Left colon (tissue), 2 donors: ENCODE measurements around the gene BTNL3. TPM values are rescaled to one million over a fixed set of nuclear protein-coding genes. Genes with fewer than 3 reads are reported as not detected.
"Not testable (repeated sequence)": the region's sequence is repeated elsewhere in the genome, so short reads cannot be mapped to it uniquely, and the experiment has no call there.

Experiments
- ATAC-seq: fragments of 200-7000 bp; cut with Tn5 transposase; one replicate; pipeline ENCODE4 v1.9.1; 2020; ENCODE audit warnings: mild to moderate bottlenecking, moderate library complexity
- DNase-seq, 2 donors: peaks; one replicate each; pipeline ENCODE4 v3.0.0-alpha.2; 2020
- intact Hi-C, 2 donors: fragments of 100-400 bp; cut with DNase I in 1 of 2; cut with micrococcal nuclease in 1 of 2; formaldehyde crosslinking; loops; one replicate each; pipeline versions ENCODE4 v1.11.2 to v1.14.0; 2022; cut with DNase I, micrococcal nuclease
- microRNA-seq, 2 donors: library from miRNA; unstranded; fragments of <30 nt; microRNA quantifications; one replicate each; pipeline versions ENCODE4 v1.1.0 to v1.2.0, GENCODE V29; 2020
- total RNA-seq, 2 donors: library from RNA; stranded (reverse); fragmentation: NEBNext Ultra II Directional; extraction: Animal tissue kit (Norgen Biotek cat#: 25700); gene quantifications; one replicate each; pipeline ENCODE4 v1.2.1, GENCODE V29; 2021
- donor health status: DM: no; HTN: no; CAD: no.
- donor health status: DM: yes; HTN: yes; CAD: no.

BTNL3 gene
- total RNA-seq, 2 donors from 2014 or later, result 20.5 to 130 TPM

DNA sequence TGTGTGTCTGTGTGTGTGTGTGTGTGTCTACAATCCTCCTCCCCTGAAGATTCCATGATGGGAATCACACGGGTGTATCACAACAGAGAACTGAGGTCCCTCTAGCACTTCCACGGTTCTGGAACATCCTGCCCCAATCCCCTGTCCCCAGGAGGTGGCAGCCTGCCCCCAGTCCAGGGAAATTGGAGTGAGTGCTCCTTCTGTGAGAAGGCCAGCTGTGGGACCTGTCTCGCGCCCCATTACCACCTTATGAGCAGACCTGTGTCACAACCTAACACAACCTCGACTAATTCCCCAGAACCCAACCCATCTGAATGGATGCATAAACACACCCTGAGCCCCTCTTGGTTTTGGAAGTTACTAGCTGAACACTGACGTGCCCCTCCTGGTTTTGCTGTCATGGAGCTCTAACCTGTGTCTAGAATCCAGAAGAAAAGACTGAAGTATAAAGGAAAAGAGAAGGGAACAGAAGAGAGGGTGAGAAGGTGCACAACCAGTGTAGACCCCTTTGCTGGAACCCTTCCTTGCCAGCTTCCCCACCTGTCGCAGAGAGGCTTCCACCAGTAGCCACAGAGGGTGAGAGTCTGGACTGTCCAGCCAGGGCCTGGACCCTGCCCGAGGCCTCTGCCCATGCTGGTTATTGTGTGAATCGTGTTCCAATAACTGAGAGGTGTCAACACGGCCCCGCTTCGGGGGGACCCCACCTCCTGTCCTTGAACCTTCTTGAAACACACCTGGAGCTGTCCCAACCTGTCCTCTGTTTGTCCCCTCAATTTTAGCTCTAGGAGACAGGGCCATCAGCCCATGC, 54.8 kb downstream of the BTNL3 start:
- intact Hi-C loops, result no loop called here
- DNase-seq, result no peak
- no peak for ATAC-seq

DNA sequence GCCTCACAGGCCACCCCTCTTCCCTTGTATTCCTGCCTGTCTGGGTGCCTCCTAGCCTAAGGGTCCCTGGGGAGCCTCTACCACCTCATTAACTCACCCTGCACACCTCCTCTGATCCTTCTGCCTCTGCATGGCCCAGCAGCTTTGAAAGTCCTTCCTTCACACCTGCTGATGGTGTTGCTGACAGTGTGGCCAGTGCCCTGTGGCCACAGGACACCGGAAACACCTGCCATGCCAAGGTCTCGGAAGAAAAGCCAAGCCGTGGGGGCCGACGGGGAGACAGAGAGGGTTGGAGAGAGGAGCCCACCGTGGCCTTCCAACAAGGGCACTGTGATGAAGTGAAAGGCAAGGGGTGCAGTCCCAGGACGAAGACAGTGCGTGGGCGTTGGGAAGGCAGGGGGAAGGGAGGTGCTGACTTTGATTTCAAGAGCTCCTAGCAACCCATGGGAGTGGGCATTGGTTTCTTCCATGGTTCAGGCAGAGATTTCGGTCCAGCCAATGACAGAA, 55.5 kb downstream of the BTNL3 start:
- intact Hi-C loops, result no loop called here
- DNase-seq, result no peak
- no peak for ATAC-seq

- intact Hi-C loops, result no loop called here
- no peak for DNase-seq
- no peak for ATAC-seq
Observed at GRCh38 chr5:181044662-181045305, 56.1 kb downstream of the BTNL3 start.

- intact Hi-C loops, result no loop called here
- no peak for DNase-seq
- no peak for ATAC-seq
Observed at GRCh38 chr5:181045316-181045715, 56.7 kb downstream of the BTNL3 start.

- DNase-seq, intact Hi-C loops, ATAC-seq: not testable (repeated sequence)
Observed at GRCh38 chr5:181045857-181046256, 57.2 kb downstream of the BTNL3 start.

DNA sequence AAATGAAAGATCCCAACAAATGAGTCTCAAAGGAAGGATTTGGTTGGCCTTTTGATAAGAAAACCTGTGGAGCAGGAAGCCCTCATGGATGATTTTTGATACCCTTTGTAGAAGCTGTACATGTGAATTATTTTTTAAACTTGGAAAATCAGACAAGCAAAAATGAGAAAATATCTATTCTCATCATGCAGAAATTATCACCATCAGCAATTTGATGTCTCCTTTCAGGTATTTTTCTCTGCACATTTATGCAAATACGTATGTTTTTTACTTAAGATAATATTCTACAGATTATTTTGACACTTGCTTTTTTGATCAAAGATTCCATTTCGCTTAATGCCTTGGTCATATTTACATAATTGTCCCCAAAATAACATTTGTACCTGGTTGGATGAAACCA, 58.6 kb downstream of the BTNL3 start:
- DNase-seq (no peak), ATAC-seq (no peak)
- intact Hi-C loops, result no loop called here

GRCh38 chr5:181047921-181048320, 59.3 kb downstream of the BTNL3 start:
- no peak for DNase-seq

DNA sequence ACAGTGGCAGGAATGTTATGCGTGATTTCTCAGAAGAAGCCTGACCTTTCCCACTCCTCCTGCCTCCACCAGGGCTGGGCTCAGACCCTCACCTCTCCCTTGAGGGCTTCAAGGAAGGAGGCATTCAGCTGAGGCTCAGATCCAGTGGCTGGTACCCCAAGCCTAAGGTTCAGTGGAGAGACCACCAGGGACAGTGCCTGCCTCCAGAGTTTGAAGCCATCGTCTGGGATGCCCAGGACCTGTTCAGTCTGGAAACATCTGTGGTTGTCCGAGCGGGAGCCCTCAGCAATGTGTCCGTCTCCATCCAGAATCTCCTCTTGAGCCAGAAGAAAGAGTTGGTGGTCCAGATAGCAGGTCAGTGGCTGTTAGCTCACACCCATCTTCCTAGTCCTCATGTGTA, 61.4 kb downstream of the BTNL3 start:
- DNase-seq (no peak), ATAC-seq (no peak)
- intact Hi-C loops, result no loop called here

More at GRCh38 chr5:181047921-181048320, 59.3 kb downstream of the BTNL3 start:
- no peak for ATAC-seq
- intact Hi-C loops, result no loop called here

DNA sequence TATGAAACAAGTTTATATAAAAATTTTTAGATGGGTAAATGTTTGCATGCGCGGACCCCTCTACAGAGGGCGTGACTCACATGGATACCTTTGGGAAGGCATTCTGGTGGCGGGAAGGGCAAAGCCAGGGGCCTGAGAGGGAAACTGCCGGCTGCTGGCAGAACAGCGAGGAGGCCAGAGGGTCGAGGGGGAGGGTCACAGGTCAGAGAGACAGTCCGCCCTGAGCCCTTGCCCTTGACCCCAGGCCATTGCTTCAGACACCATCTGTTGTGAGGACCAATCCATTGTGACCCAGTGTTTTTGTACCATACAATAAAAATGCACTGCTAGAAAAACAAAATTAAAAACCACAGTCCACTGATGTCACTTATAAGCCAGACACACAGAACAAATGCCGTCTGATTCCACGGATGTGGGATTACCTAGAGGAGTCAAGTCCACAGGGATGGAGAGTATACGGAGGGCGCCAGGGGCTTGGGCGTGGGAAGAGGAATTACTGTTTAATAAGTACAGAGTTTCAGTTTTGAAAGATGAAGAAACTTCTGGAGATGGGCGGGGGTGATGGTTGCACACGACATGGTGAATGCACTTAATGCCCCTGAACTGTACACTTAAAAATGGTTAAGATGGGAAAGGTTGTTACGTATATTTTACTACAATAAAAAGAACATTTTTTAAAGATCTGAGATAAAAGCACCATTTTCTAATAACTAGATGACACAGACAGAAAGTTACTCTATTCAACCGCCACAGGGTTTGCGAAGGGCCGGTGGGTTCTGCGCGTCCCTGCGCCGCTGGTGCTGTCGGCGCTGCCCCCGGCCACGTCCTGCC, 63.4 kb downstream of the BTNL3 start:
- ATAC-seq (no peak), DNase-seq (no peak)
- intact Hi-C loops, result no loop called here

- ATAC-seq, result peak; percentile 83
- peak in 1 of 2 donors; percentile 37 for DNase-seq
- intact Hi-C loops, result no loop called here
Observed at GRCh38 chr5:181052672-181053487, 64.2 kb downstream of the BTNL3 start.

DNA sequence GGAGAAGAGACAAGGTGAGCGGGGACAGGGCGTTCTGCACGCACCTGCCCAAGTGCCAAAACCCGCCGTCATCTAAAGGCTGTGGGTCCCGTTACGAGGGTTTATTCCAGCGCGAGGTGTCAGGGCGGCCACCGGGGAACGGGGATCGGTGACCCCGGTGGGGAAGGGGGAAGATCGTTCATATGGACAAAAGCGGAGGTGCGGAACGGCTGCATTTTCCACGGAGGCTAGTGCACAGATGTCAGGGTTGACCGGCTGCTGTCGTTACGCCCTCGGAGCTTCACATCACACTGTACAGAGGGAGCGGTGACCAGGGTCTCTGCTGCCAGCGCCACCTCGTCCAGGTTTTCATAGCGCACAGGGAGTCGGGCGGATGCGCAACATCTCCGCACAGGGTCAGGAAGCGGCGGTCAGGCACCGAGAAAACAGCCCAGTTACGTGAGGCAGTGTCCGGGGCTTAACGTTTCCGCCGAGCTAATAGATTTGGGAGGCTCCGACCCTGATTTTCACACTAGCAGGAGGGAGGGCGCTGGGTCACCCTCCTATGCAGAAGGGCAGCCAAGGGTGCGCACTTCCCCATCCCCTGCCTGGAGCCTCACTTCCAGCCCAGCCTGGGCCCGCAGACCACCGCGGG, 65.0 kb downstream of the BTNL3 start:
- DNase-seq (peak in 1 of 2 donors; percentile 11), ATAC-seq (peak; percentile 41)
- intact Hi-C loops, result no loop called here

DNA sequence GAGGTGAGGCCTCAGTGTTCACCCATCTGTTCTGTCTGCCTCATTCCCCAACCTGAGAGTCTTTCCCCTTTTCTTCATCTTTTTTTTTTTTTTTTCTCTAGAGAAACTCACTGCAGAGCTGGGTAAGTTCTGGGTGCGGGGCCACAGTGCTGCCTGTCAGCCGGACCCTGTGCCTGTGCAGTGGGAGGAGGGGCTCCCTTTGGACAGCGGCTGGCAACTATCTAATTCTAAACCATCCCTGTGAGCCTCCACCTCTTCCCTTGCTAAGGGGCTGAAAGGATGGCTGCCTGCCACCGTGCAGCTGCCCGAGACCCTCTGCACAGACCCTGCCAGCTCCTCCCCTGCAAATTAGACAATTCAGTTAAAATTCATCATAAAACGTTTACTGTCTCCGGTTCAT, 65.5 kb downstream of the BTNL3 start:
- ATAC-seq, result no peak
- intact Hi-C loops, result no loop called here
- DNase-seq, result no peak

DNA sequence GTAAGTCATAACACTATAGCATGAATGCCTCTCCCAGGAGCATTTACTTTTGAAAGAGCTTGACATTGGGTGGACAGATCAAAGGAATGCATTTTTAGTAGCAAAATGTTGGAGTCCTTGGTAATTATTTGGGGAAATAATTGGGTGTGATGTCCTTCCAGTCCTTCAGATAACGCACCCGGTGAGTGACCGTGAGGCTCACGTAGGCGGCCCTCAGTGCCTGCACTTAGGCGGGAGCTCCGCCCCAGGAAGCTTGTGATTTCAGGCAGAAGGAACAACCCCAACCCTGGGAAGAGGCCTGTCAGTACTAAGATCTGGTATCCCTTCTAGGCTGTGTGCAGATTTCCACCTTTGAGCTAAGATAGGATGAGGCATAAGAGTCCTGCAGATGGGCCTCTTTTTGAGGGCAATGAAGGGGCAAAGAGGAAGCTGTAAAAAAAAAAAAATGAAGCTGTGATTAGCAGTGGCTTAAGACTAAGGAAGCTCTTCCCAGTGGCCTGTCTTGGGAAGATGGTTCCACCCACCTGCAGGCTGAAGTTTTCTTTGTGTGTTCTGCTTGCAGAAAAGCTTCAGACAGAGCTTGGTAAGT, 66.3 kb downstream of the BTNL3 start:
- no peak for DNase-seq
- intact Hi-C loops, result no loop called here
- no peak for ATAC-seq

Small RNAs within 50 kb of the gene (microRNA-seq; reads per million reads assigned to microRNA genes)
- gene MIR8089, result 0 reads per million in 2 donors

Other genes with a start within 250 kb of the BTNL3 start
- gene OR2Y1, start 248.8 kb upstream of the BTNL3 start, total RNA-seq, result not detected
- 100 to 1,000 TPM in 1 of 2 donors, 10 to 100 TPM in 1; 85.6 to 101 TPM for gene MGAT1, start 186.0 kb upstream of the BTNL3 start, total RNA-seq
- 10 to 100 TPM; 32.0 to 35.8 TPM for gene ZFP62, start 127.6 kb upstream of the BTNL3 start, total RNA-seq
- 100 to 1,000 TPM in 1 of 2 donors, 10 to 100 TPM in 1; 33.0 to 134 TPM for gene BTNL8, start 89.7 kb upstream of the BTNL3 start, total RNA-seq
- gene BTNL9, start 51.4 kb downstream of the BTNL3 start, total RNA-seq, result 1 to 10 TPM; 4.1 to 4.9 TPM
- gene OR2V1, start 142.3 kb downstream of the BTNL3 start, total RNA-seq, result not detected
- not detected for gene OR2V2, start 158.7 kb downstream of the BTNL3 start, total RNA-seq
- gene TRIM7, start 216.3 kb downstream of the BTNL3 start, total RNA-seq, result 10 to 100 TPM in 1 of 2 donors, 1 to 10 TPM in 1; 5.8 to 14.2 TPM
- gene TRIM41, start 234.4 kb downstream of the BTNL3 start, total RNA-seq, result 10 to 100 TPM; 21.5 to 32.0 TPM